Thyroid gland (tissue), 4 donors: ENCODE measurements around the gene COX19. TPM values are rescaled to one million over a fixed set of nuclear protein-coding genes. Genes with fewer than 3 reads are reported as not detected.

Experiments
- DNase-seq, 2 donors: peaks; one replicate each; pipeline ENCODE4 v3.0.0-alpha.2; 2019
- H3K27ac ChIP-seq, 3 donors: fragments of 200-600 bp; sonication (generic); 1 replicate in 2 of 3; 2 replicates in 1 of 3; pipeline ENCODE4 v1.5.1; 2016 to 2019; ENCODE audit warnings: mild to moderate bottlenecking in 1 of 3, moderate library complexity in 1 of 3
- H3K27me3 ChIP-seq: fragments of 200-600 bp; sonication (generic); one replicate; pipeline ENCODE4 v1.5.1; 2019
- H3K36me3 ChIP-seq, 2 donors: fragments of 200-600 bp; sonication (generic); one replicate each; pipeline ENCODE4 v1.5.1; 2016 to 2019
- H3K4me1 ChIP-seq, 2 donors: fragments of 200-600 bp; sonication (generic); one replicate each; pipeline ENCODE4 v1.5.1; 2017 to 2019
- H3K4me3 ChIP-seq, 3 donors: fragments of 200-600 bp; sonication (generic); replicated peaks in 1 of 3; 1 replicate in 2 of 3; 2 replicates in 1 of 3; pipeline ENCODE4 v1.5.1; 2016; ENCODE audit warnings: mild to moderate bottlenecking in 1 of 3
- H3K9me3 ChIP-seq: fragments of 200-600 bp; sonication (generic); one replicate; pipeline ENCODE4 v1.5.1; 2017
- CTCF ChIP-seq, 6 experiments: fragments of 200-600 bp in 3 of 6; fragments of 450-650 bp in 3 of 6; sonication (generic) in 3 of 6; IDR thresholded peaks; one replicate each; pipeline ENCODE4 v1.5.1; 2016 to 2019; ENCODE audit warnings: antibody characterized with exemption in 6 of 6, mild to moderate bottlenecking in 2 of 6, inconsistent platforms in 1 of 6, moderate library complexity in 1 of 6
- POLR2A ChIP-seq, 2 donors: fragments of 450-650 bp; IDR thresholded peaks; one replicate each; pipeline ENCODE4 v1.6.1; 2017; ENCODE audit warnings: antibody characterized with exemption in 2 of 2, mild to moderate bottlenecking in 2 of 2, moderate library complexity in 1 of 2
- WGBS, 2 donors: methylation state at CpG; one replicate each; pipeline ENCODE4 v1.1.5; 2017; 5-methylcytosine and 5-hydroxymethylcytosine counted together
- intact Hi-C: fragments of 100-400 bp; cut with DNase I; formaldehyde crosslinking; loops from one replicate; pipeline ENCODE4 v1.15.1; 2023
- total RNA-seq, 4 donors: library from RNA; depleted of rRNA; stranded (reverse); fragments of >200 nt; gene quantifications; one replicate each; pipeline ENCODE4 v1.2.3, GENCODE V29; 2016

Gene COX19
- total RNA-seq, 4 donors from 2014 or later, result 8.2 to 28.2 (median 17.8) TPM

DNA sequence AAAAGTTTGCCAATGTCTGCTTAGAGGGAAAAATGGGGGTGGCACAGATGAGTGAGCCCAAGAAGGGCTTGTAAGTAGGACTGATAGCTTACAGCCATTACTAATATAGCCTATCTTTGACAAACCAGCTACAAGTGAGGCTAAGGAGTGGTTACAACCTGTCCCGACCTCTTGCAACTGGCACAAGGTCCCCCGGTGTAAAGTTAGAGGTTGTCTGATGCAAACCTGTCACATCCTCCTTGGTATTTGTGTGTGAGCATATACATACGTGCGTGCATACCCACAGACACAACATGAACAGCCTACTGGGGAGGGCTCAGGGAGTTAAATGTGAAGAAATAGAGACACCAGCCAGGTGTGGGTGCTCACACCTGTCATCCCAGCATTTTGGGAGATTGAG lies 35.5 kb downstream of the COX19 start:
- no peak for DNase-seq
- Histone ChIP-seq H3K36me3 (no peaks in the 10 kb centered on the region), H3K27me3 (no peaks in the 10 kb centered on the region), H3K4me1 (peaks cover 7 to 8% of the 10 kb centered on the region in 2 donors), H3K9me3 (no peaks in the 10 kb centered on the region), H3K27ac (no peak overlapping the region), H3K4me3 (no peak overlapping the region)
- intact Hi-C loops, result no loop called here
- no peak for TF ChIP-seq POLR2A (IDR thresholded peaks at IDR 0.05)
- no peak for TF ChIP-seq CTCF (IDR thresholded peaks at IDR 0.05)
- WGBS, 2 donors, result 82 to 93% methylated on average over 4 of the region's 4 CpGs

- Histone ChIP-seq H3K4me3 (no peak overlapping the region), H3K27me3 (no peaks in the 10 kb centered on the region), H3K4me1 (no peaks in the 10 kb centered on the region), H3K36me3 (no peaks in the 10 kb centered on the region), H3K27ac (no peak overlapping the region), H3K9me3 (no peaks in the 10 kb centered on the region)
- intact Hi-C loops, result no loop called here
- DNase-seq, result no peak
- 98% methylated on average over 14 to 24 of the region's 27 CpGs for WGBS, 2 donors
- TF ChIP-seq POLR2A (IDR thresholded peaks at IDR 0.05) (no peak), CTCF (IDR thresholded peaks at IDR 0.05) (no peak)
Observed at GRCh38 chr7:938546-939185, 36.7 kb downstream of the COX19 start.

DNA sequence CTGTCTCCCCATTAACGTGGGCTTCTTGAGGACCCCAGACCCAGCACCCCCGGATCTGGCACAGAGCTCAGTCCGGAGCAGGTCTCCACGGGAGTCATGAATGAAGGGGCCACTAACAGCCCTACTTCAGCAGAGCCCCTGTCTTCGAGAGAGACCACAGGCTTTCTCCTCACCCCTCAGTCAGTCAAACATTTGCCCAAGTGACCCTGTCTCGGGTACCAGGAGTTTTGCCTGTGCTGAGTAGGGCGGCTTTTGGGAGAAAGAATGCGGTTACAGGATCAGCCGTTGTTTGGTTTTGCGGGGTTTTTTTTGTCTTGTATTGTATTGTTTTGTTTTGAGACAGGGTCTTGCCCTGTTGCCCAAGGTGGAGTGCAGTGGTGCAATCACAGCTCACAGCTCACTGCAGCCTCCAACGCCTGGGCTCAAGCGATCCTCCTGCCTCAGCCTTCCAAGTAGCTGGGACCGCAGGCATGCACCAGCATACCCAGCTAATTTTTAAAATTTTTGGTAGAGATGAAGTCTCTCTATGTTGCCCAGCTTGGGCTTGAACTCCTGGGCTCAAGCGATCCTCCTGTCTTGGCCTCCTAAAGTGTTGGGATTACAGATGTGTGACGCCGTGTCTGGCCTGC lies 37.4 kb downstream of the COX19 start:
- intact Hi-C loops, result no loop called here
- H3K36me3 ChIP-seq, result no peaks in the 10 kb centered on the region
- 89 to 93% methylated on average over 12 to 15 of the region's 16 CpGs for WGBS, 2 donors
- H3K4me3 ChIP-seq, result no peak overlapping the region
- H3K9me3 ChIP-seq, result no peaks in the 10 kb centered on the region
- no peaks in the 10 kb centered on the region for H3K27me3 ChIP-seq
- TF ChIP-seq CTCF (IDR thresholded peaks at IDR 0.05) (no peak), POLR2A (IDR thresholded peaks at IDR 0.05) (no peak)
- no peak overlapping the region for H3K27ac ChIP-seq
- H3K4me1 ChIP-seq, result no peaks in the 10 kb centered on the region
- no peak for DNase-seq

- no peak overlapping the region for H3K4me3 ChIP-seq
- no peaks in the 10 kb centered on the region for H3K9me3 ChIP-seq
- DNase-seq, result no peak
- intact Hi-C loops, result no loop called here
- H3K4me1 ChIP-seq, result no peaks in the 10 kb centered on the region
- WGBS, 2 donors, result 79 to 82% methylated on average over 9 to 16 of the region's 22 CpGs
- no peaks in the 10 kb centered on the region for H3K27me3 ChIP-seq
- H3K27ac ChIP-seq, result no peak overlapping the region
- TF ChIP-seq POLR2A (IDR thresholded peaks at IDR 0.05), result no peak
- no peak for TF ChIP-seq CTCF (IDR thresholded peaks at IDR 0.05)
- H3K36me3 ChIP-seq, result no peaks in the 10 kb centered on the region
Observed at GRCh38 chr7:936386-937054, 38.8 kb downstream of the COX19 start.

DNA sequence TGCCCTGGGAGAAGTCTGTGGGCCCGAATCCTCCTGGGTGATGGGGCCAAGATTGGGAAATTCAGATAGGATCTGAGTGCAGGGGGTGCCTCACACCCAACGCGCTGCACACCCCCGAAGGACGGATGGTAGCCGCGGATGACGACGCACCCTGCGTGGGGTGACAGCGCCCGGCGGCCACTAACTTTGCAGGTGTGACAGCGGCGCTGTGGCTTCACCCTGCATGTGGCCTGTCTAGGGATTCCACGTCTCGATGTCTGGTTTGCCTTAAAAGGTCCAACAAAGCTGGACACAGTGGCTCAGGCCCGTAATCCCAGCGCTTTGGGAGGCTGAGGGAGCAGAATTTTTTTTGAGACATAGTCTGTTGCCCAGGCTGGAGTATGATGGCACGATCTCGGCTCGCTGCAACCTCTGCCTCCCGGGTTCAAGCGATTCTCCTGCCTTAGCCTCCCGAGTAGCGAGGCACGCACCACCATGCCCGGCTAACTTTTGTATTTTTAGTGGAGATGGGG lies 39.4 kb downstream of the COX19 start:
- DNase-seq, result no peak
- intact Hi-C loops, result no loop called here
- TF ChIP-seq POLR2A (IDR thresholded peaks at IDR 0.05), result no peak
- Histone ChIP-seq H3K36me3 (no peaks in the 10 kb centered on the region), H3K27me3 (no peaks in the 10 kb centered on the region), H3K9me3 (no peaks in the 10 kb centered on the region), H3K4me3 (no peak overlapping the region), H3K4me1 (no peaks in the 10 kb centered on the region), H3K27ac (no peak overlapping the region)
- WGBS, 2 donors, result 93 to 94% methylated on average over 25 to 27 of the region's 28 CpGs
